Stomach (tissue), 9 donors: ENCODE results near the gene DNAI7. TPM values are rescaled to one million over a fixed set of nuclear protein-coding genes. Genes with fewer than 3 reads are reported as not detected.

Source experiments
- DNase-seq, 2 donors: peaks; one replicate each; pipeline versions ENCODE4 v3.0.0 to v3.0.0-alpha.2; 2013 to 2019
- H3K27ac ChIP-seq, 5 donors: fragments of 200-600 bp in 4 of 5; sonication (generic) in 4 of 5; one replicate each; pipeline ENCODE4 v1.5.1; 2013 to 2019; ENCODE audit warnings: mild to moderate bottlenecking in 1 of 5, moderate library complexity in 1 of 5
- H3K27me3 ChIP-seq, 3 donors: fragments of 200-600 bp; sonication (generic); one replicate each; pipeline ENCODE4 v1.5.1; 2017 to 2019; ENCODE audit warnings: mixed run types in 1 of 3
- H3K36me3 ChIP-seq, 4 donors: fragments of 200-600 bp; sonication (generic); 1 replicate in 3 of 4; 2 replicates in 1 of 4; pipeline ENCODE4 v1.5.1; 2016 to 2019
- H3K4me1 ChIP-seq, 4 donors: fragments of 200-600 bp; sonication (generic); one replicate each; pipeline ENCODE4 v1.5.1; 2016 to 2019
- H3K4me3 ChIP-seq, 4 donors: fragments of 200-600 bp; sonication (generic) in 3 of 4; one replicate each; pipeline ENCODE4 v1.5.1; 2016 to 2019; ENCODE audit warnings: mild to moderate bottlenecking in 1 of 4
- H3K9me3 ChIP-seq, 4 donors: fragments of 200-600 bp; sonication (generic); one replicate each; pipeline ENCODE4 v1.5.1; 2016 to 2019
- EP300 ChIP-seq: sonication (generic); formaldehyde crosslinking; IDR thresholded peaks from one replicate; pipeline ENCODE4 v1.6.1; 2017; ENCODE audit warnings: antibody characterized with exemption
- POLR2A ChIP-seq, 4 donors: fragments of 450-650 bp; IDR thresholded peaks; one replicate each; pipeline ENCODE4 v1.6.1; 2016; ENCODE audit warnings: antibody characterized with exemption in 4 of 4, control low read depth in 2 of 4, mild to moderate bottlenecking in 1 of 4, moderate library complexity in 1 of 4
- POLR2AphosphoS5 ChIP-seq, 3 donors: sonication (generic); formaldehyde crosslinking; IDR thresholded peaks; one replicate each; pipeline ENCODE4 v1.6.1; 2016; ENCODE audit warnings: antibody characterized with exemption in 3 of 3
- WGBS, 5 donors: extraction: QIAGEN DNeasy Blood & Tissue Kit in 3 of 5; methylation state at CpG; one replicate each; pipeline versions ENCODE4 v1.1.5 to v1.1.7; 2013 to 2018; 5-methylcytosine and 5-hydroxymethylcytosine counted together
- intact Hi-C: fragments of 100-400 bp; cut with DNase I; formaldehyde crosslinking; loops from one replicate; pipeline ENCODE4 v1.15.1; 2023; ENCODE audit warnings: low total_unique reads
- polyA plus RNA-seq, 3 donors: library from polyadenylated mRNA; stranded (reverse); fragments of 200-250 nt; gene quantifications; one replicate each; pipeline ENCODE4 v1.2.3, GENCODE V29; 2013
- total RNA-seq, 5 donors: library from RNA; depleted of rRNA; stranded (reverse); fragments of >200 nt; gene quantifications; one replicate each; pipeline versions ENCODE4 v1.1.0 to v1.2.3, GENCODE V29; 2014 to 2016
- TF ChIP-seq, protein P1 (sequence below), 7 experiments: fragments of 450-650 bp in 4 of 7; fragments of 200-600 bp in 3 of 7; sonication (generic) in 3 of 7; IDR thresholded peaks; one replicate each; pipeline ENCODE4 v1.5.1; 2016 to 2019; ENCODE audit warnings: antibody characterized with exemption in 7 of 7, control low read depth in 2 of 7, mild to moderate bottlenecking in 1 of 7
- donor health status: healthy with polysubstance abuse.
- donor health status: Bipolar disorder and iron deficiency.
- donor health status: healthy.

Gene DNAI7
- total and polyA plus RNA-seq, 8 donors = 0.05 to 2.2 (median 0.37) TPM; not detected in 3

DNA sequence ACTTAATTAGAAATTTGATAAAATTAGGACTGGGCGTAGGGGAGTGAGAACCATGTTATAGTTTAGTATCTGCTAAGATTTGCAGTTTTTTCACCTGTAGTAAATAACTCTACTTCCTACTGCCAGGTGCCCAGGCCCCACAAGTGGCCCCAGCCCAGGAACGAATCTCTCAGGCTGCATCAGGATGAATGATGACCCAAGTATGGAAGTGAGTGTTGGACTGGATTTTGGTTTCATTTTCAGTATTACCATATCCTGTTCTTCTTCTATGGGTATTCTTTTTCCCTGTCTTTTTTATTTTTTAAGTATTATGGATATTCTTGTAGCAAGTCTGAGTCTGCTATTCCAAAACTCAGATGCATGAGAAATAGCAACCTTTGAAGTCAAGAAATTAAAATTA, 125.7 kb downstream of the DNAI7 start:
- Histone ChIP-seq H3K27me3 (no peaks in the 10 kb centered on the region), H3K36me3 (peaks cover 0 to 5% (median 0%) of the 10 kb centered on the region in 4 donors), H3K27ac (no peak overlapping the region), H3K4me3 (no peak overlapping the region), H3K9me3 (no peaks in the 10 kb centered on the region), H3K4me1 (peaks cover 0 to 5% (median 0%) of the 10 kb centered on the region in 4 donors)
- 64 to 71% (median 70%) methylated on average over 2 of the region's 2 CpGs for WGBS, 5 donors
- intact Hi-C loops = no loop called here
- TF ChIP-seq EP300 = no peak
- TF ChIP-seq POLR2A (IDR thresholded peaks at IDR 0.05) = no peak
- DNase-seq = no peak

DNA sequence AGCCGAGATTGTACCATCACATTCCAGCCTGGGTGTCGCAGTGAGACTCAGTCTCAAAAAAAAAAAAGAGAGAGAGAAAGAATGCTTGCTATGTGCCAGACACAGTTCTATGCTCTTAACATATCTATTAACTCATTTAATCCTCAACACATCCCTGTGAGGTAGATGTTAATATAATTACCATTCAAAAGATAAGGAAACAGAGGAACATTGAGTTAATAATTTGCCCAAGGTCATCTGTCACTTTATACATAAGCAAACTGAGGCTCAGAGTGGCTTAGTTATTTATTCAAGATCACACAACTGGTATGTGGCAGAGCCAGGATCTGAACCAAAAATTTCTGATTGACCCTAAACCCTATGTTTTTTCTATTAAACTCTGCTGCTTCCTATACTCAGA, 129.9 kb downstream of the DNAI7 start:
- peaks cover 0 to 5% (median 0%) of the 10 kb centered on the region in 4 donors for H3K4me1 ChIP-seq
- no peak overlapping the region for H3K4me3 ChIP-seq
- WGBS, 5 donors = 74 to 85% (median 79%) methylated on average over 2 of the region's 2 CpGs
- no peak overlapping the region for H3K27ac ChIP-seq
- H3K9me3 ChIP-seq = no peaks in the 10 kb centered on the region
- no peak for TF ChIP-seq POLR2AphosphoS5 (IDR thresholded peaks at IDR 0.05)
- TF ChIP-seq, protein P1, sequence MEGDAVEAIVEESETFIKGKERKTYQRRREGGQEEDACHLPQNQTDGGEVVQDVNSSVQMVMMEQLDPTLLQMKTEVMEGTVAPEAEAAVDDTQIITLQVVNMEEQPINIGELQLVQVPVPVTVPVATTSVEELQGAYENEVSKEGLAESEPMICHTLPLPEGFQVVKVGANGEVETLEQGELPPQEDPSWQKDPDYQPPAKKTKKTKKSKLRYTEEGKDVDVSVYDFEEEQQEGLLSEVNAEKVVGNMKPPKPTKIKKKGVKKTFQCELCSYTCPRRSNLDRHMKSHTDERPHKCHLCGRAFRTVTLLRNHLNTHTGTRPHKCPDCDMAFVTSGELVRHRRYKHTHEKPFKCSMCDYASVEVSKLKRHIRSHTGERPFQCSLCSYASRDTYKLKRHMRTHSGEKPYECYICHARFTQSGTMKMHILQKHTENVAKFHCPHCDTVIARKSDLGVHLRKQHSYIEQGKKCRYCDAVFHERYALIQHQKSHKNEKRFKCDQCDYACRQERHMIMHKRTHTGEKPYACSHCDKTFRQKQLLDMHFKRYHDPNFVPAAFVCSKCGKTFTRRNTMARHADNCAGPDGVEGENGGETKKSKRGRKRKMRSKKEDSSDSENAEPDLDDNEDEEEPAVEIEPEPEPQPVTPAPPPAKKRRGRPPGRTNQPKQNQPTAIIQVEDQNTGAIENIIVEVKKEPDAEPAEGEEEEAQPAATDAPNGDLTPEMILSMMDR (IDR thresholded peaks at IDR 0.05) = no peak
- TF ChIP-seq POLR2A (IDR thresholded peaks at IDR 0.05) = no peak
- TF ChIP-seq EP300 = no peak
- H3K36me3 ChIP-seq = peaks cover 0 to 5% (median 0%) of the 10 kb centered on the region in 4 donors
- no peaks in the 10 kb centered on the region for H3K27me3 ChIP-seq
- intact Hi-C loops = no loop called here
- no peak for DNase-seq

DNA sequence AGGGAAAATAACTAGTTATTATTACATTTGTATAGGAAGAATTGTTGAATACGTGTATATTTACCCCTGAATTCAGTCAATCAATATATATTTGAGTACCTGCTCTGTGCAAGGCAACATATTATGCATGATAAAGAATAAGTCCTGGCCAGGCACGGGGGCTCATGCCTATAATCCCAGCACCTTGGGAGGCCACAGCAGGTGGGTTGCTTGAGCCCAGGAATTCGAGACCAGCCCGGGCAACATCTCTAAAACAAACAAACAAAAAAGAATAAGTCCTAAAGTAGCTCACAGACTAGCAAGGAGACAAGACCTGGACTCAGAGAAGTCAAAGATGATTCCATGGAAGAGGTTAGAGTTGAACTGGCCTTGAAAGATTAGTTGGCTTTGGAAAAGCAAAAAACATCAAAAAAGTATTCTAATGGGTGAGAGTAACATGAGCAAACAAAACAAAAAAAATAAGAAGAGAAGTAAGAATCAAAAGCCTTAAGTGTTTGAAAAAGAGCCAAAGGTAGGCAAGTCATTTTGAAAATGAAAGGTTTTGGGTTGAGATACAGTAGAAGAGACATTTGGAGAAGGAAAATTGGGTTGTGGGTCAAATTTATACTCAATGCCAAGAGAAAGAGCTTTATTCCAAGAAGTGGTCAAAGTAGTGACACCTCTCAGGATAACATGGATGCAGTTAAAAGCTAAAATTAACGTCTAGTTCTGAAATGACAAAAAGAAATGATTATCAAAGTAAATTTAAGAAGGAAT, 130.9 kb downstream of the DNAI7 start:
- TF ChIP-seq POLR2AphosphoS5 (IDR thresholded peaks at IDR 0.05) (no peak), POLR2A (IDR thresholded peaks at IDR 0.05) (no peak)
- intact Hi-C loops = no loop called here
- Histone ChIP-seq H3K4me1 (peaks cover 0 to 2% (median 0%) of the 10 kb centered on the region in 4 donors), H3K36me3 (peaks cover 0 to 5% (median 0%) of the 10 kb centered on the region in 4 donors), H3K4me3 (no peak overlapping the region), H3K27me3 (no peaks in the 10 kb centered on the region), H3K27ac (no peak overlapping the region), H3K9me3 (no peaks in the 10 kb centered on the region)
- no peak for DNase-seq
- 51 to 65% (median 63%) methylated on average over 5 of the region's 5 CpGs for WGBS, 5 donors

DNA sequence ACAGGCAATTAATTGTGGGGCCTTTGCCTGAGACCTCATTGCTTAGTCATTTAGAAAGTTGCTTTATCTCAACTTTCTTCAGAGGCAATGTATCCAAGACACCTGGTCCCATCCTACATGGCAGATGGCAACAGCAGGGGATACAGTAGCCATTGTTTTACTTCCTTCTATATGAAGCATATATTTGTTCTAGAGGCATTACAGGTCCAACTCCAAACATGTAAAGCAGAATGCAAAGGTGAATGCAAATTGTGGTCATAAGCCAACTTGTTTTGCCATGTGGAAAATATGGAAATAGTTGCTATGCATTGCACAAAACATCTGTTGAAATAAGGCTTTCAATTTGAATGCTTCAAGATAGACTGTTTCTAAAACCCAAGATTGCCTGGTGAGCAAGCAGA, 136.3 kb downstream of the DNAI7 start:
- TF ChIP-seq EP300 (no peak), POLR2A (IDR thresholded peaks at IDR 0.05) (no peak), POLR2AphosphoS5 (IDR thresholded peaks at IDR 0.05) (no peak)
- TF ChIP-seq, protein P1 (IDR thresholded peaks at IDR 0.05) = no peak
- peaks cover 0 to 13% (median 0%) of the 10 kb centered on the region in 4 donors for H3K4me1 ChIP-seq
- no peak for DNase-seq

More for the DNA sequence above, 136.3 kb downstream of the DNAI7 start:
- intact Hi-C loops = no loop called here
- Histone ChIP-seq H3K36me3 (no peaks in the 10 kb centered on the region), H3K27ac (no peak overlapping the region), H3K27me3 (no peaks in the 10 kb centered on the region), H3K9me3 (no peaks in the 10 kb centered on the region), H3K4me3 (no peak overlapping the region)

Other genes with a start within 250 kb of the DNAI7 start
- 10 to 100 TPM in 3 of 5 donors, 1 to 10 TPM in 2; 7.0 to 33.0 (median 12.1) TPM for gene BCAT1, start 246.1 kb downstream of the DNAI7 start, total RNA-seq
- gene BCAT1, start 246.1 kb downstream of the DNAI7 start, polyA plus RNA-seq = 1 to 10 TPM; 1.3 to 7.5 (median 4.4) TPM
- 10 to 100 TPM in 2 of 5 donors, 1 to 10 TPM in 3; 1.4 to 32.7 (median 8.8) TPM for gene ETFRF1, start 77 bp upstream of the DNAI7 start, total RNA-seq
- gene ETFRF1, start 77 bp upstream of the DNAI7 start, polyA plus RNA-seq = 10 to 100 TPM; 25.2 to 50.9 (median 26.8) TPM
- 10 to 100 TPM; 13.0 to 75.3 (median 19.2) TPM for gene KRAS, start 55.8 kb upstream of the DNAI7 start, total RNA-seq
- gene KRAS, start 55.8 kb upstream of the DNAI7 start, polyA plus RNA-seq = 10 to 100 TPM in 2 of 3 donors, 1 to 10 TPM in 1; 6.6 to 24.4 (median 16.0) TPM